ENCODE measurements around the gene DAGLA.

- TF ChIP-seq CTCF (IDR thresholded peaks at IDR 0.05 in 8 of 11, conservative IDR thresholded peaks at IDR 0.05 in 3 of 11): no peak
- no peak for TF ChIP-seq POLR2AphosphoS5 (IDR thresholded peaks at IDR 0.05)
Measured at GRCh38 chr11:61782841-61783240, 102.7 kb downstream of the DAGLA start.
